Measurements from ENCODE around the gene AMN. TPM values are rescaled to one million over a fixed set of nuclear protein-coding genes. Genes with fewer than 3 reads are reported as not detected.

AMN gene
- polyA plus RNA-seq, 5 donors, result 0.35 to 1.5 (median 1.0) TPM

DNA sequence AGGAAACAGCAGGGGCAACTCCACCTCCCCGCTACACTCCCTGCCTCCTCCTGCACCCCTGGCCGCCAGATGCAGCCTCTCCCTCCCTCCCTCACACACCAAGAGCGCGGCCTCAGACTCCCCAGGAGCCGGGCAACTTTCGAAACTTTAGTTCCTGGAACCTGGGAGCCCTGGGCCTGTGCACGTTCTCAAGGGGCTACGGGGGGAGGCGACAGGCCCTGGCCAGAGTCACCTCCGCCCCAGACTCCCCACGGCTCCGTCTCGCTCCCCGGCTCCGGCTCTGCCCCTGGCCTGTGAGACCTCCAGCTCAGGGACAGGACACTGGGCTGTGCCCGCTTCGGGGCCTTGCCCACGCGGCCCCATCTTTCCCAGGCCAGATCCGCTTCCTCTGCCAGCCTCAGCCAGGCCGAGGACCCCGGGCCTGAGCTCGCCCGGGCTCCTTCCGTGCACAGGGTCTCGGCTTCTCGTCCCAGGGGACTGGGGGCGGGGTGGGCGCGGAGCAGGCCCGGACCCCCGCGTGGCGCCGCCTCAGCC, 5.5 kb downstream of the AMN start:
- DNase-seq, result peak in 1 of 2 donors; percentile 37

GRCh38 chr14:102928412-102929240, 6.2 kb downstream of the AMN start:
- DNase-seq, result peak; percentile 69 to 74

DNA sequence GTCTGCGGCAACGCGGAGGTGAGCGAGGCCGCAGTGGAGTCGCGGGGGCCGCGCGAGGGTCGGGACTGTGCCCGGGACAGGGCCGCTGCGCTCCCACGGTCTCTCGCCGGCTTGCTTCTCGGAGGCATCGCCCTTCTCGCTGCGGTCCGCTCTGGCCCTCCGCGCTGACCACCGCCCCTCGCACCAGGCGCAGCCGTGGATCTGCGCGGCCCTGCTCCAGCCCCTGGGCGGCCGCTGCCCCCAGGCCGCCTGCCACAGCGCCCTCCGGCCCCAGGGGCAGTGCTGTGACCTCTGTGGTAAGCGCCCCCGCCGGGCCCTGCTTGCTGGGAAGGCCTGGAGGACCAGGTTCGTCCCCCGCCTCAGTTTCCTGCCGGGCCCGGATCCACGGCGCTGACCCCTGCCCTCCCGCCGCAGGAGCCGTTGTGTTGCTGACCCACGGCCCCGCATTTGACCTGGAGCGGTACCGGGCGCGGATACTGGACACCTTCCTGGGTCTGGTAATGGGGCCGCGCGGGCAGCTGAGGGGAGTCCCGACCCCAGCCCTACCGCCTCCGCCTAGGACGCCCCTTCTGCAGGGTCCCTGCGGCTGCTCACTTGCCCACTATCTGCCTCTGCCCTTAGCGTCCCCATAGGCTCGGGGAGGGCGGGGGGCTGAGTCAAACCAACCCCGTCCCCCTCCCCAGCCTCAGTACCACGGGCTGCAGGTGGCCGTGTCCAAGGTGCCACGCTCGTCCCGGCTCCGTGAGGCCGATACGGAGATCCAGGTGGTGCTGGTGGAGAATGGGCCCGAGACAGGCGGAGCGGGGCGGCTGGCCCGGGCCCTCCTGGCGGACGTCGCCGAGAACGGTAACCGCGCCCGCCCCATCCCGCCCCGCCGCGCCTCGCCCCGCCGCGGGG, 7.0 kb downstream of the AMN start:
- no peak for DNase-seq

DNA sequence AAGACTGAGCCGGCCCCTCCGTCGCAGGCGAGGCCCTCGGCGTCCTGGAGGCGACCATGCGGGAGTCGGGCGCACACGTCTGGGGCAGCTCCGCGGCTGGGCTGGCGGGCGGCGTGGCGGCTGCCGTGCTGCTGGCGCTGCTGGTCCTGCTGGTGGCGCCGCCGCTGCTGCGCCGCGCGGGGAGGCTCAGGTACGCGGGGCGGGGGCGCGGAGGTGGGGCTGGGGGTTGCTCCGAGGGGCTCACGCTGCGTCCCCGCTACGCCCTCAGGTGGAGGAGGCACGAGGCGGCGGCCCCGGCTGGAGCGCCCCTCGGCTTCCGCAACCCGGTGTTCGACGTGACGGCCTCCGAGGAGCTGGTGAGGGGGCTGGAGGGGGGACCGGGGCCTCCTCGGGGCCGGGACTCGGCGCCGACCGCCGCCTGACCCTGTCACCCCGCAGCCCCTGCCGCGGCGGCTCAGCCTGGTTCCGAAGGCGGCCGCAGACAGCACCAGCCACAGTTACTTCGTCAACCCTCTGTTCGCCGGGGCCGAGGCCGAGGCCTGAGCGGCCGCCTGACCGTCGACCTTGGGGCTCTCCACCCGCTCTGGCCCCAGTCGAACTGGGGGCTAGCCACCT, 7.8 kb downstream of the AMN start:
- no peak for DNase-seq

DNA sequence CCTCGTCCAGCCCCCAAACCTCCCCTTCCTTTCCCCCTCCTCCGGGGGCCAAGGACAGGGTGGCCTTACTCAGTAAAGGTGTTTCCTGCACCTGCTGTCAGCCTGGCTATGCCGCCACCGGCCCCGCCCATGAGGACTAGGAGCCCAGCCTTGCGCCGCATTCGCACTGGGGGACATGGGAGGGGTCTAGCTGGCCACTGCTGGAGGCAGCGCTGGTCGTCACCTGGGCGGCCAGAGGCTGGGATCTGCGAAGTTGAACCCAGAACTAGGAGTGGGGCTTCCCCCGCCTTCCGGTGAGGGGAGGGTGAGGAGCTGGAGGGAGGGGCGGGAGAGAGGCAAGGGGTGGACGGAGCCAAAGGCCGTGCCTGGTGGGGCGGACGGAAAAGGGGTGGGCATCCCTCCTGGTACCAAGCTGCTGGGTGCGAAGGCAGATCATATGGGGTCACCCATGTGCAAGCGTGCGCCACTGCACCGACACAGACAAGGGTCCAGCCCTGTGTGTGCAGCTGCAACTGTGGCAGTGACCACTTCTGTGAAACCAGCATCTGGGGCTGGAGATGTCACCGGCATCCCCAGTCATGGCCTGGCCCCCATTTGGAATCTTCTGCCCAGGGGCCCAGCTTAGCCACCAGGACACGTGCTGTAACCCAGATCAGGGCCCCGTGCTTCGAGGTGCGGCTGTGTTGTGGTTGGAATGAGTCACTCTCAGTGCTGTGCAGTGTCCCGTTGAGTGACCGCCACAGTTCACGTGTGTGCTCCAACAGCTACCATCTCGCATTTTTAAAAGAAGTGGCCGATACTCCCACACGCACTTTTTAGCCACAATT, 8.5 kb downstream of the AMN start:
- no peak for DNase-seq

GRCh38 chr14:102931580-102932285, 9.3 kb downstream of the AMN start:
- DNase-seq, result no peak

- DNase-seq, result no peak
Observed at GRCh38 chr14:102932484-102933248, 10.2 kb downstream of the AMN start.

DNA sequence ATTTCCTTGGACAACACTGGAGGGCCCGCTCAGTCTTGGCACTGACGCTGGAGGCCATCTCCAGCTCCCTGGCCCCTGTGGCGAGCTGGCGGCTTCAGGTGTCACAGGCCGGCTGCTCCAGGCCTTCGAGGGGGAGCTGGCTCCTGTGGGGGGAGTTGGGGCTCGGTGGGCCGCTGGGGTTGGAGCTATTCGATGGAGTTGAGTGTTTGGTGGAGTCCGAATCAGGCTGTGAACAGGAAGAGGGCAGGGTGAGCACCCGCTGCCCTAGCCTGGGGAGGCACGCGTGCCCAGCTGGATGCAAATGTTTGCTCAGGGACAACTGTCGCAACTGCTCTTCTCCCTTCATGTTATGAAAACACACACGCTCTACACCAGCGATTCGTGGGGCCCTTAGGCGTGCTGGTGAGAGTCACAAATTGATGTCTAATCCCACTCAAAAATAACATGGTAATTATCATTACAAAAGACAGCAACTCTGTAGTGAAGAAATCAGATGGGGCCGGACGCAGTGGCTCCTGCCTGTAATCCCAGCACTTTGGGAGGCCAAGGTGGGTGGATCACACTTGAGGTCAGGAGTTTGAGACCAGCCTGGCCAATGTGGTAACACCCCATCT, 11.3 kb downstream of the AMN start:
- no peak for DNase-seq

DNA sequence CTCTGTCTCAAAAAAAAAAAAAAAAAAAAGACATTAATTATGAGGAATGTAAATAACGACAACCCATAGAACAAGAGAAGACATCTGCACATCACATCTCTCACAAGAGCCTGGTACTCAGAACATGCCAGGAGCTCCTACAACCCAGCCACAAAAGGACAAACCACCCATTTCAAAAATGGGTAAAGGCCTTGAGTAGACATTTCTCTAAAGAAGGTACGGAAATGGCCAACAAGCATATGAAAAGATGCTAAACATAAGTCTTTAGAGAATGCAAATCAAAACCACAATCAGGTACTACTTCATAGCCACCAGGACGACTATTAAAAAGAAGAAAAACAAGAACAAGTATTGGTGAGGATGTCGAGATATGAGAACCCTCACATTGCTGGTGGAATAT, 13.3 kb downstream of the AMN start:
- no peak for DNase-seq

GRCh38 chr14:102937331-102938175, 15.1 kb downstream of the AMN start:
- DNase-seq, result no peak

DNA sequence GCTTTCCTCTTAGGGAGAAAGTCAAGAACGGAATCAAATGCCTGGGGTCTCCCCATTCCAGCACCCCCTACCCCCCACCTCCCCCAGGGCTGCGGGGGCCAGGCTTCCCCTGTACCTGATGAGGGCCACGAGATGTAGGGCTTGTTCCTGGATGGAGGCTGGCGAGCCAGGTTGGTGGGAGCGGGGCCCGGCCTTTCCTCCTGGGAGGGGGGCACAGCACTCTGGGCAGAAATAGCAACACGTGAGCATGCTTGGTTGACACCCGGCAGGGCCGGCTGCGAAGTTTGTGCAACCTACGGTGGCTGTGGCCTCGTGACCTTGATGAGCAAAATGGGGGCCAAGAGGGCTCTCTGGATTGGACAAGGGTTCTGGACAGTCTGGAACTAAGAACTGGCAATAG, 15.7 kb downstream of the AMN start:
- no peak for DNase-seq

GRCh38 chr14:102939329-102939728, 16.9 kb downstream of the AMN start:
- no peak for DNase-seq

DNA sequence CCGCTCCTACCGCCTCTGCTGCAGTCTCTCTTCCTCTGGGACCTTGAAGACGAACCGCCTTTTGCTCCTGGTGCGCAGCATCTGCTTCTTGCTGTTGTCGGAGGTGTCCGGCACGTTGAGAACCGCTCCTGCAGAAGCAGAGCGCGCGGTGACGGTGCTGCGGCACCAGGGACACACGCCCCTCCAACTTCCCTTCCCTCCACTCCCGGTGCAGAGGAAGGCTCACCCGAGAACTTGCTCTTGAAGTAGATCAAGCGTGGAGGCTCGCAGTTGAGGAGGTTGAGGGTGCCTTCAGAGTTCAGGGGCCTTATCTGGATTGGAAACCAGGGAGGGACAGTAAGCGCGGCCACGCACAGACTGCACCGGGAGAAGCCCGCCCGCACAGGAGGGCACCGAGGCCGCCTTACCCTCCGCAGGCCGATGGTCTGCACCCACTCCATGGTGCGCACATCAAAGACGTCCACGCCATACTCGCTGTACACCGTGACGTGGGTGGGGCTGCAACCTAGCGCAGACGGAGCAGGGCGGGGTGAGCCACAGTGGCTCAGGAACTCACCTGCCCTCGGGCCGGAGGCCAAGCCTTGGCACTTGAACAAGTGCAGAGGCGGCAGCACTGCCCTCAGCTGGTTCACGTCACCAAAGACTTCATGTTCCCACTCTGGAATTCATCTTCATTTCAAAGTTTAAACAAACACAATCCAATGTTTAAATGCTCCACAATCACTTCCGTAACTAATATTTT, 17.5 kb downstream of the AMN start:
- no peak for DNase-seq

DNA sequence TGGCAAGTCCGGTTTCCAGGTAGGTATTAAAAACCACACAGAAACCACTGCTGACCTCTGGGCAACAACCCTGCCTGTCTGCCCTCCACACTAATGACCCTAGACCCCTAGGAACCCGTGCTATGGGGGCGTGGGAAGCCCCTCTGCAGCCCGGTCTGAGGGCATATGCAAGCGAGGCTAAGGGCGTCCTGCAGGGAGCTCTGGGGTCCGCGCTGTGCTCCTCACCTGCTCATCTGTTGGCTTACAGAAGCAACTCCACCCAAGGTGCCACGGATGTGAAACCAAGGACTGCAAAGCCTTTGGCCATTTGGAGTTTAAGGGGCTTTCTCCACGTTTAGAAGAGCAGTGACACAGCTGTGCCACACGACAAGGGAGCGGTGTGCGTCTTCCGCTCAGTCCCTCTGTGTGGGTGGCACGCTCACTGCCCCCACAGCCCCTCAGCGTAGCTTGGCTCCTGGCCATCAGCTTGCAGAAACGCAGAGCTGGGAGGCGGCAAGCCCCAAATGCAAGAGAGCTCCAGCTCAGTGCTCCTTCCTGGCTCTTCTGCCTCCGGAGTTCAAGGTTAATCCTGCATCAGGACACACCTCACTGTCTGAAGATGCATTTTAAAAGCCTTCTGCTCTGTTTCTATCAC, 18.4 kb downstream of the AMN start:
- no peak for DNase-seq

DNA sequence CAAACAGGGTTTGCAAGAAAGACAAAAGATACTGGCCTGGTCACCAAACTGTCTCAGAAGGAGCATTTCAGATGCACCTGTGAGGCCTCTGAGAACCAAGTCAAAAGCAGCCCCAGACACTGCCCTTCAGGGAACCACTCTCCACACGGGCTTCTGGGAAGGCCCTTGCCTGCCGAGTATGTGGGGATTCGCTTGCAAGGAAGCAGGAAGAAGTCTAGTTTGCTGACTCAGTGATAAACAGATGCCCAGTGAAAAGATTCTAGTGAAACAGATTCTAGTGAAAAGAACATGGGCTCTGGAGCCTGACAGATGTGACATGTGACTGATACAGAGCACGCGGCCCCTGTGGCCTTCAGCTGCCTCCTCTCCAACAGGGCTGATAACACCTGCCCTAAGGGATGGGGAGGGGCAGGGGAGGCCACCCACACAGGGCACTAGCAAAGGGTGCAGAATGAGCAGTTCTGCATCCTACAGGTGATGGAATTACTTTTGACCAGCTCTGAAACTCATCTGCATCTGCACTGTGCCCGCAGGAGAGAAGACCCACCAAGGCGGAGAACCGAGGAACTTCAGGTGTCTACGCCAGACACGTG, 19.1 kb downstream of the AMN start:
- no peak for DNase-seq

- no peak for DNase-seq
Observed at GRCh38 chr14:102942069-102942468, 19.6 kb downstream of the AMN start.

DNA sequence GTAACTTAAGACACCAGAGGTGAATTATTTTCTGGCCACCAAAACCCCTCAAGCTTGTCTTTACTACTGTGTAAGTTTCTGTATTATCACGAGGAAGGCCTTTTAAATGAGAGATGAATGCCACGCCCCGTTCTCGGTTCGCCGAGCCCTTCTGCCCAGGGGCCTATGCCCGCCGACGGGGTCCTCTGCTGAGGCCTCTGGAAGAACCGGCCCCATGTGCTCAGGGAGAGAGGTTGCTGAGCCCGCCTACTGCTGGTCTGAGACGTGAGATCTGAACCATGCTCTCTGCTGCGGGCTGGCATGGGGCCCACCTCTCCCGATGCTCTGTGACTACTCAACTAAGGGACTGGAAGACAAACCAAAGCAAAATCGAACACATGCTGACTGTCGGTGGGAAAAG, 21.0 kb downstream of the AMN start:
- DNase-seq, result no peak
